ENCODE data around the gene POPDC3.

Gene POPDC3

DNA sequence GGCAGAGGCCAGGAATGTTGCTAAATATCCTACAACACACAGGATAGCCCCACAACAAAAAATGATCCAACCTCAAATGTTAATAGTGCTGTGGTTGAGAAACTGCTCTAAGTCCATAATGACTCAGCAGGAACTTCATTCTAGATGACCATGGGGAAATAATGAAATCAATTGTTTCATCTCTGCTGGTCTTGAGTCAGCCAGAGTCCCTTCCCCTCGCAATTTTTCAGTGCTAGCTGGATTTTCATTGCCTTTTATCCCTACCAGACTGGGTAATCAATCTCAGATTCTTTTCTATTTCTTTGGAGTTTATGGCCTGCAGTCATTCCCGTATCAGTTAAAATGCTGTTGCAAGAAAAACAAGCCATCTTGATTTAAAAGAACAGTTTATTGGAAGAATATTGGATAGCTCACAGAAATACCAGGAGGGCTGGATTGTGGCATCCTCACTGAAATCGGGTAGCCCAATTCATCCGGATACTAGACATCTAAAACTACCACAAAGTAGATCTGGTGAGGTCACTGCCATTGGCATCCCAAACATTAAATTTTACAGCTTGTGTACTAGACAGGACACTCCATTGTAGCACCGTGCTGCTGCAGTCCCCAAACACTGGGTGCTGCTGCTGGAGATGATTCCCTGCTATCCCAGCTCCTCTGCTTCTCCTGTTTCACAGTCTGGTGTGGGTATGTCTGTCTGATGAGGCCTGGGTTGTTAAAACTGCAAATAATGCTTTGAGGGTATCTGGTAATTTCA is 30.3 kb upstream of the POPDC3 start:
- Histone ChIP-seq H3K4me1 (no peaks in the 10 kb centered on the region), H3K4me3 (no peak overlapping the region), H3K27ac (no peak overlapping the region), H3K9me3 (no peaks in the 10 kb centered on the region), H3K27me3 (no peaks in the 10 kb centered on the region), H3K36me3 (no peaks in the 10 kb centered on the region)
- intact Hi-C loops (cut with DNase I; ENCODE audit: low total_unique reads), result no loop called here
- DNase-seq, result no peak
- TF ChIP-seq, protein P1, sequence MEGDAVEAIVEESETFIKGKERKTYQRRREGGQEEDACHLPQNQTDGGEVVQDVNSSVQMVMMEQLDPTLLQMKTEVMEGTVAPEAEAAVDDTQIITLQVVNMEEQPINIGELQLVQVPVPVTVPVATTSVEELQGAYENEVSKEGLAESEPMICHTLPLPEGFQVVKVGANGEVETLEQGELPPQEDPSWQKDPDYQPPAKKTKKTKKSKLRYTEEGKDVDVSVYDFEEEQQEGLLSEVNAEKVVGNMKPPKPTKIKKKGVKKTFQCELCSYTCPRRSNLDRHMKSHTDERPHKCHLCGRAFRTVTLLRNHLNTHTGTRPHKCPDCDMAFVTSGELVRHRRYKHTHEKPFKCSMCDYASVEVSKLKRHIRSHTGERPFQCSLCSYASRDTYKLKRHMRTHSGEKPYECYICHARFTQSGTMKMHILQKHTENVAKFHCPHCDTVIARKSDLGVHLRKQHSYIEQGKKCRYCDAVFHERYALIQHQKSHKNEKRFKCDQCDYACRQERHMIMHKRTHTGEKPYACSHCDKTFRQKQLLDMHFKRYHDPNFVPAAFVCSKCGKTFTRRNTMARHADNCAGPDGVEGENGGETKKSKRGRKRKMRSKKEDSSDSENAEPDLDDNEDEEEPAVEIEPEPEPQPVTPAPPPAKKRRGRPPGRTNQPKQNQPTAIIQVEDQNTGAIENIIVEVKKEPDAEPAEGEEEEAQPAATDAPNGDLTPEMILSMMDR (IDR thresholded peaks at IDR 0.05), result no peak

- Histone ChIP-seq H3K4me1 (no peaks in the 10 kb centered on the region), H3K9me3 (no peaks in the 10 kb centered on the region), H3K4me3 (no peak overlapping the region), H3K27ac (no peak overlapping the region), H3K27me3 (no peaks in the 10 kb centered on the region), H3K36me3 (no peaks in the 10 kb centered on the region)
- no peak for DNase-seq
- intact Hi-C loops (cut with DNase I; ENCODE audit: low total_unique reads), result no loop called here
- TF ChIP-seq, protein P1 (IDR thresholded peaks at IDR 0.05), result no peak
These were observed 27.9 kb upstream of the POPDC3 start for GRCh38 chr6:105207524-105208269.

DNA sequence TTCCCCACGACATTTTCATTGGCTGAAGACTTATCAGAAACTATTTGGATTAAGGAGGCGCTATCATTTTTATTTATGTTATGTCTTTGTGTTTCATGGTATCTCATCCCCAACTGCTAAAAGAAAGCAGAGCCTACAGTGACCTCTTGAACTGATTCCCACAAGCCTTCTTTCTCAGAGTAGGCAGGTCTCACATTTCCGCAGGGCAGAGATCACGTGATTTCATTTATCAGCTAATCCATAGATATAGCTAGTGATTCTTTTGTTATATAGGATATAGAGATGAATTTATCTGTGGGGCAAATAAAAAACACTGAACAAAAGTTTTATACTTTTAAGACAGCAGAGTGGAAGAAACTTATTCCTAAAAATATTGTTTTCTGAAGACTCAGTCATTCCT is 25.0 kb upstream of the POPDC3 start:
- TF ChIP-seq, protein P1 (IDR thresholded peaks at IDR 0.05), result no peak
- no peak for DNase-seq
- Histone ChIP-seq H3K27ac (no peak overlapping the region), H3K4me1 (no peaks in the 10 kb centered on the region), H3K9me3 (no peaks in the 10 kb centered on the region), H3K27me3 (no peaks in the 10 kb centered on the region), H3K4me3 (no peak overlapping the region), H3K36me3 (no peaks in the 10 kb centered on the region)
- intact Hi-C loops (cut with DNase I; ENCODE audit: low total_unique reads), result no loop called here

DNA sequence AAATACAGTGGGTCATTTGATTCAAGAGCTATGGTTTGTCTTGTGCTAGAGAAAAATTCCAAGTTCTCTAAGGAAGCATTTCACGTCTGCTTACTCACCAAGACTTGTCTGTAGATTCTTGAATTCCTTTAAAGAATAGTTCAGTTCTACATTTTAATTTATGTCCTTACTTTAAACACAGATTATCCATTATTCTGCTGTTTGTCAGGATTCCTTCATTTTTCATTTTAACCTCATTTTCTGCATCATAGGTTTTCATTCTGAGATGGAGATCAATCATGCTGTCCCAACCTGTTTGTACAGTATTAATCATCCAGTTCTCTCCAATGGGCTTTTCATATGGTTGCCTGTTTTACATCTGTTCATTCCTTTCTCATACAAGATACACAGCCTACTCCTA is 24.5 kb upstream of the POPDC3 start:
- Histone ChIP-seq H3K27ac (no peak overlapping the region), H3K4me1 (no peaks in the 10 kb centered on the region), H3K4me3 (no peak overlapping the region), H3K36me3 (no peaks in the 10 kb centered on the region), H3K27me3 (no peaks in the 10 kb centered on the region), H3K9me3 (no peaks in the 10 kb centered on the region)
- intact Hi-C loops (cut with DNase I; ENCODE audit: low total_unique reads), result no loop called here
- TF ChIP-seq, protein P1 (IDR thresholded peaks at IDR 0.05), result no peak
- no peak for DNase-seq

DNA sequence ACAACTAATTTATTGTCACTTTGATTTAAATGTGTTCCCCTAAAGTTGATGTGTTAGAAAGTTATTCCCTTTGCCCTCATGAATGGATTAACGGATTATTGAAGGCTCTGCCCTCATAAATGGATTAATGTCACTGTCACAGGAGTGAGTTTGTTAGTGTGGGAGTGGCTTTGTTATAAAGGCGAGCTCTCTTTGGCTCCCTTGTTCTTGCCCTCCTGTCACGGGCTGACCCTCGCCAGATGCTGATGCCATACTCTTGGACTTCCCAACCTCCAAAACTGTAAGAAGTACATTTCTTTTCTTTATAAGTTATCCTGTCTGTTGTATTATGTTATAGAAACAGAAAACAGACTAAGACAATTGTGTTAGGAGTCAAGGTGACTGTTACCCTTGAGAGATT is 22.7 kb upstream of the POPDC3 start:
- Histone ChIP-seq H3K27me3 (no peaks in the 10 kb centered on the region), H3K36me3 (no peaks in the 10 kb centered on the region), H3K27ac (no peak overlapping the region), H3K9me3 (no peaks in the 10 kb centered on the region), H3K4me3 (no peak overlapping the region), H3K4me1 (no peaks in the 10 kb centered on the region)
- TF ChIP-seq, protein P1 (IDR thresholded peaks at IDR 0.05), result no peak
- intact Hi-C loops (cut with DNase I; ENCODE audit: low total_unique reads), result no loop called here
- DNase-seq, result no peak

Data from tibial artery (tissue), 4 donors.